ENCODE results near the gene CDH15.

Gene CDH15

DNA sequence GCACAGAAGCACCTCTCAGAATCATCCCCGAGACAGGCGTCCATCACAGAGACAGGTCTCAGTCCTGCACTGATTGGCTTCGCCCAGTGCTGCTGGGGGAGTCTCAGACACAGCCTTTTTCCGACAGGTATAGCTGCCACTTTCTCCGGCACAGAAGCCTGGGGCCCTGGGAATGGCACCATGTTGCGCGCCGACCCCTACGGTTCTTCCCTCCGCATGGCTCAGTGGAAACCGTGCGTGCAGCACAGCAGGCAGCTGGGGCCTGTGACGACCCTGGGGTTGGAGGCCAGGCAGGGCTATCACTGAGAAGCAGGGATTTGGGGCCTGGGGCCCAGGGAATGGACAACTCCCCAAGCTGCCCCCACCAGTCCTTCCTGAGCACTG lies 29.7 kb upstream of the CDH15 start:
- DNase-seq, result no peak

DNA sequence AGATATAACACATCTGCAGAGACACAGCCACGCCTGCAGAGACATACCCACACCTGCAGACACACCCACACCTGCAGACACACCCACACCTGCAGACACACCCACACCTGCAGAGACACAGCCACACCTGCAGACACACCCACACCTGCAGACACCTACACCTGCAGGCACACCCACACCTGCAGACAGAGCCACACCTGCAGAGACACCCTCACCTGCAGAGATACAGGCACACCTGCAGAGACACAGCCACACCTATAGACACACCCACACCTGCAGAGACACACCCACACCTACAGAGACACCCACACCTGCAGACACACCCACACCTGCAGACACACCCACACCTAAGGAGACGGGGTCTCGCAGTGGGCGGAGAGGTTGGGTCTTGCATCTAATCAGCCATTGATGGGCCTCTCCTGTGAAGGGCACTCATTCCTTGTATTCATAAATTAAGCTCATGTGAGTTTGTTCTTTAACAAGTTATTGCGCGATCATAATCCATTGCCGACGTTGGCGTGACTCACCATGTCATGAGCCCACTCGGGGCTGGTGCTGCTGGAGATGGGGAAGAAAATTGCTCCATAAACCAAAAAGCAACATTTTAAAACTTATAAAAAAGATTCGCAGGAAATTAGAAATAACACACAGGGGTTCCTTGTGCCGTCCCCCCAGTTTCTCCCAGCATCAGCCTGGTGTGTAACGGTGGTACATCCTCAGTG lies 28.9 kb upstream of the CDH15 start:
- no peak for DNase-seq

DNA sequence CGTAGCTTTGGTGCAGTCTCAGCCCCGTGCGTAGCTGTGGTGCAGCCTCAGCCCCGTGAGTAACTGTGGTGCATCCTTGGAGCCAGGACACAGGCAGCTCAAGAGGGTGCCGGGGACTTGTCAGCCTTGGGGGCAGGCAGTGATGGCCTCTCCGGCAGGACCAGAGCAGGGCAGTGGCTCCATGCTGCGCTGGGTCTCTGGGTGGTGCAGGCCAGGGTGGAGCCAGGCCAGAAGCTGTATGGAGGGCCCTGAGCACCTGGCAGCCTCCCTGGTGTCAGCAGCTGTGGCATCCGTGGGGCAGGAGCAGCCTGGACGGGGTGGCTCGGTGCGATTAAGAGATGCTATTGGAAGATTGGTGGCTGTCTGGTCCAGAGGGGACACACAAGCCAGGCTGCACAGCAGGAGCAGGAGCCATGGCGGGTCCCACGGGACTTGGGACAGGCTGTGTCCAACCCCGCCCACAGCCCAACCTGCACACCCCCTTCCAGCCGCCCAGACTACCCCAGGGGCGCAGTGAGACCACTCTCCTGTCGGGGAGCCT lies 28.3 kb upstream of the CDH15 start:
- DNase-seq, result no peak

DNA sequence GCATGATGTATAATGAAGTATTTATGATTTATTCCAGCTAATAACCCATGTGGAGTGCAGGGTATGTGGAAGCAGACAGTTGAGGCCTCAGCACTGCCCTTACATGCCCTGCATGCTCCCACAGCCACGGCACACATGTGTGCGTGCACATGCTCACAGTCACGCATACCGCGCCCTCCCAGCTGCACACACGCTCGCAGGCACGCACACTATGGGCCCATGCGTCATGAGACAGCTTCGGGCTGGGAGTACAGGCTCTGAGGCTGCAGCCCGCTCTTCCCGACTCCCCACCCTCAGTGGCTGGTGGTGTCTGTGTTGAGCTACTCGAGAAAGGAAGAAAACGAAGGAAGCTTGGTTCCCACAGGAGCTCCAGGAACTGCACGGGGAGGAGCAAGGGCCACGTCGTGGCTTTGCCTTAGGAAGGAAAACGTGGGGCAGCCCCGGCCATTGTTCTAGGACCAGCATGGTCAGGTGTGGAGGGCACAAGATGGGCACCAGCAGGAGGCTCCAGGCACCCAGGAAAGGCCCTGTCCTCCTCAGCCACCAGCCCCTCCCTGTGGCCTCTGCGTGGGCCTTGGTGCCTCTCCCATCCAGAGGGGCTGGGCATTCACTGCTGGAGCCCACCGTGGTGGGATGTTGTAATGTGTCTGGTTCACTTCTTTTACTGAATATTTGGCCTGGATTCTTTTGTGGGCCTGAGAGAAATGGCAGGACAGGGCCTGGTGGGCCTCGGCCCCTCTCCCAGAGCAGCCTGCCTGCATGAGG lies 27.5 kb upstream of the CDH15 start:
- DNase-seq, result no peak

DNA sequence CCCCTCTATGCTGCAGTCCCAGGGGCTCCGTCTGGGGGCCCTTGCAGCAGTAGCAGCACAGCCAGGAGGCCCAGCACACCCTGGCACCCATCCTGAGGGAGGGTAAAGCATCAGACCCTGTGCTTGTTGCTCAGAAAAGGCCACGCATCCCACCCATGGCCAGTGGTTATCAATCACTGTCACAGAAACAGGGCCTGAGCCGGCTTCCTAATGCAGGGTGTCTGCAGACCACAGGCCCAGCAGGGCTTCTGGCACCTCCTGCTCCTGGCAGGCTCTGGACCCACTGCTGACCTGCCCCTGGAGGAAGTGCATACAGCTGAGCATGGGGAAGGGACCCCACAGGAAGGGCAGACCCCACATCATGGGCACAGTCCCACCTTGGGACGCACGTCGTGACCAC lies 26.9 kb upstream of the CDH15 start:
- DNase-seq, result no peak

DNA sequence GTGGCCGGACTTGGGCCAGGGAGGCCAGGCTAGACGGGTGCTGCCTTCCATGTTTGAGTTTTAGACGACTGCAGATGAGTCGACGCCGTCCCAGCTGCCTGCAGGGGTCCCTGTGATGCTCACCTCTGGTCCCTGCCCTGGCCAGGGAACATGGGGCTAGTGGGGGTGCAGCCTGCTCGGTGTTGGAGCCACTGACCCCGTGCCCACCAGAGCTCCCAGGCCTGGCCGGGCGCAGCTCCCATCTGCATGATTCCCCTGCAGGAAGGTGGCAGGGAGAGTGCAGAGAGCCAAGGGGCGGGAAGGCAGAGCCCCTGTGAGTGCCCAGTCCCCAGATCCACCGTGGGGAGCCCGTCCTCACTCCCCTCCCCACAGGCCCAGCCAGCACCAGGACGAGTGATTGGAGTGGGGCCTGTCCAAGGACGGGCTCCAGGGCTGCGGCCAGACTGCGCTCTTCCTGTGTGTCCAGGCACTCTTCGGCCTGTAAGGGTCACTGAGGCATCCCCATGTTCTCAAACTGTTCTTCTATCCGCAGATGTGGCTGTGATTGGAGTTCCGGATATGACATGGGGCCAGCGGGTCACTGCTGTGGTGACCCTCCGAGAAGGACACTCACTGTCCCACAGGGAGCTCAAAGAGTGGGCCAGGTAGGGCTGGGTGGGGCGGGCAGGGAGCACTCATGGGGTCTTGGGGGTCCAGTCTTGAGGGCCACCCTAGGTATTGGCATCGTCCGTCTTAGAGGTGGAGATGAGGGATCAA lies 26.0 kb upstream of the CDH15 start:
- DNase-seq, result no peak

DNA sequence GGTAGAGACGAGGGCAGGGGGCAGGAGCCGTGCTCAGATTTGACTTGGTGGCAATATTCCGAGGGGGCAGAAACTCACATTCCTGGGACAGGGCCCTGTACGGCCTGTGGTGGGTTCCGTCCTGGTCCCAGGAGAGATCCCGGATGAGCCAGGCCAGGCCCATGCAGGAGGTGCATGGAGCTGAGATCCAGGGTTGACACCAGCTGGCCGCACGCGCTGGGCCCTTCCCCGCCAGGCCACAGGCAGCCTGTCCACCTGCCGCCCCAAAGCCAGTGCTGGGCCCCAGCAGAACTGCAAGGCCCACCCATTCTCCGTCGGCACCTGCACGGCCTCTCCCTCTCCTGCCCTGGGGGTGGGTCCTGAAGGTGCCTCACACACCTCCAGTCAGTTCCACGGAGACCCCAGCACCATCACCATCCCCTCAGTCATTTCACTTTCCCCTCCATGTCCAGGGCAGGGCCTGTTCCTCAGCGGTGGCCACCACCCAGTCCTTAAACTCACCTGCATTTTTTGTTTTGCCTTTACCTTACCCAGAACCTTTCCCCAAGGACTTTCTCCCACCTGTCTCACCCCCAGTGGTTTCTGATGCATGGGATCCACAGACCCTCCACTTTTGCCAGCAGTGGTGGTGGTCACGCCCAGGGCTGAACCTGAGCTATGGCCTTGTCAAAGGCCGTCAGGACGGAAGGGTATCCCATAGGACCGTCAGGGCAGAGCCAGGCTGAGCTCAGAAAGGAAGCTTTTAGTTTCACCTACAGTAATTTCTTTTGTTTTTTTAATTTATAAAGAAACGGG lies 25.1 kb upstream of the CDH15 start:
- DNase-seq, result no peak

DNA sequence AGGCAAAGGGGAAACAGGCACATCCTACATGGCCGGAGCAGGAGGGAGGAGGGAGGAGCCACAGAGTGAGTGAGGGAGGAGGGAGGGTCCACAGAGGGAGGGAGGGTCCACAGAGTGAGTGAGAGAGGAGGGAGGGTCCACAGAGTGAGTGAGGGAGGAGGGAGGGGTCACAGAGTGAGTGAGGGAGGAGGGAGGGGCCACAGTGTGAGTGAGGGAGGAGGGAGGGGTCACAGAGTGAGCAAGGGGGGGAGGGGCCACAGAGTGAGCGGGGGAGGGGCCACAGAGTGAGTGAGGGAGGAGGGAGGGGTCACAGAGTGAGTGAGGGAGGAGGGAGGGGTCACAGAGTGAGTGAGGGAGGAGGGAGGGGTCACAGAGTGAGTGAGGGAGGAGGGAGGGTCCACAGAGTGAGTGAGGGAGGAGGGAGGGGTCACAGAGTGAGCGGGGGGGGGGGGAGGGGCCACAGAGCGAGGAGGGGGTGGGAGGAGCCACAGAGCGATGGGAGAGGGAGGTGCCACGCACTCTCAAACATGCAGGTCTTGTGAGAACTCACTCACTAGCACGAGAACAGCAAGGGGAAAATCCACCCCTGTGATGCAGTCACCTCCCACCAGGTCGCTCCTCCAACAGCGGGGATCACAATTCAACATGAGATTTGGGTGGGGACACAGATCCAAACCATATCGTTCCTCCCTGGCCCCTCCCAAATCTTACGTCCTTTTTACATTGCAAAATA lies 24.3 kb upstream of the CDH15 start:
- DNase-seq, result no peak

DNA sequence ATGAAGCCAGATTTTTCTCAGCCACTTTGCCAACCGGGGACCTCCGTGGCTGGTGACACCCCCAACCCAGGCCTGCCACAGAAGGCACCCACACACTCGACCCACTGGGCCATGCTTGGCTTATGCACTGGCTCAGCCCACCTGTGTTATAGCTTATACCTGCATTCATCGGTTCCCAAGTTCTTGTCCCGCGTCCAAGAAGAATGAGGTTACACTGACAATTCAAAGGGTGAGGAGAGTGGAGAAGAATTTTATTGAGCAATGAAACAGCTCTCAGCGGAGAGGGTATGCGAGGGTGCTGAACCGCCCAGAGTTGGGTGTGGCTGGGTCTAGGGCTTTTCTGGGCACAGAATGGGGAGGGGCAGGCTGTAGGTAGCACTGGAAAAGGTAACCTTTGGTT lies 22.2 kb upstream of the CDH15 start:
- DNase-seq, result no peak

DNA sequence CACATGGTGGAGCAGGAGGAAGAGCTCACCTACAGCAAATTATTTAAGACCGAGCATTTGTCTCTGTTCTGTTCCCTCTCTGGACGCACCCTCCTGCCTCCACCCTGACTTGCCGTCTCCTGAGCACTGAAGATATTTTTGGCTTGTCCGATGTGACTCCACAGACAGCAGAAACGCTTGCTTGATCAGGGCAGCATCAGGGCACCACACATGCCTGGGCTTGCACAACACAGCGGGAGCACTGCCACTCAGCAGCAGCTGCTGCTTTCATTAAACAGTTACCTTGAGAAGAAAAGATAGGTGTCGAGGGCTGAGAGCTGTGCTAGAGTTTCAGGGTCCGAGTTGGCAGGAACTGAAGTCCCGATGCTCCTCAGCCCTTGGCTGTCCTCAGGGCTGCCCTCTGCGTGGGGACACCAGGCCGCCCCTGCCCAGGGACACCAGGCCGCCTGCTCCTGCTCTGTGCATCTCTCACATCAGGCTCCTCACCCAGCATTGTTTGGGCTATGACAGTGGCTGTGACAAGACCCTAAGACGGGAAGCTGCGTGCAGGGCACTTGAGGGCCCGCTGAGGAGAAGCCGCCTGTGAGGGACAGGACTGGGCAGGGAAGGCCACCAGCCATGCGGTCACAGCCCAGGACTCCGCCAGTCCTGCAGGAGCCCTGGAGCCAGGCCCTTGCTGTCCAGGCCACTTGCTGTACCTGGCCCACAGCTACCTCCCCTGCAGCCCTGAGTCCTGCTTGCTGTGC lies 21.3 kb upstream of the CDH15 start:
- DNase-seq, result no peak

DNA sequence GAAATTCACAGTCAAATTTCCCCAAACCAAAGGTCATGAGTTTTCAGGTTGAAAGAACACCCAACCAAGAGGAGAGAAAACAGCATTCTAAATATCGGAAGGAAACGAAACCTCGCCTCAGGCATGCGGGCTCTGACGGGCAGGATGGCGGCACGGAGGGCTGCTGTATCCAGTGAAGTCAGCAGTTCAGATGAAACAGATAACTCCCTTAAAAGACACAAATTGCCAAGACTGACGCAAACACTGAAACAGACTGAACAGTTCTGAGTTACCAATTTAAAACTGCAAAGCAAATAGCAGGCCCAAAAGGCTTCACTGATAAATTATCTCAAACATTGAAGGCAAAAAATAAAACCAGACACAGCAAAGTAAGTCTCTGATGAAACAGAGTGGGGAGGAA lies 20.6 kb upstream of the CDH15 start:
- no peak for DNase-seq

DNA sequence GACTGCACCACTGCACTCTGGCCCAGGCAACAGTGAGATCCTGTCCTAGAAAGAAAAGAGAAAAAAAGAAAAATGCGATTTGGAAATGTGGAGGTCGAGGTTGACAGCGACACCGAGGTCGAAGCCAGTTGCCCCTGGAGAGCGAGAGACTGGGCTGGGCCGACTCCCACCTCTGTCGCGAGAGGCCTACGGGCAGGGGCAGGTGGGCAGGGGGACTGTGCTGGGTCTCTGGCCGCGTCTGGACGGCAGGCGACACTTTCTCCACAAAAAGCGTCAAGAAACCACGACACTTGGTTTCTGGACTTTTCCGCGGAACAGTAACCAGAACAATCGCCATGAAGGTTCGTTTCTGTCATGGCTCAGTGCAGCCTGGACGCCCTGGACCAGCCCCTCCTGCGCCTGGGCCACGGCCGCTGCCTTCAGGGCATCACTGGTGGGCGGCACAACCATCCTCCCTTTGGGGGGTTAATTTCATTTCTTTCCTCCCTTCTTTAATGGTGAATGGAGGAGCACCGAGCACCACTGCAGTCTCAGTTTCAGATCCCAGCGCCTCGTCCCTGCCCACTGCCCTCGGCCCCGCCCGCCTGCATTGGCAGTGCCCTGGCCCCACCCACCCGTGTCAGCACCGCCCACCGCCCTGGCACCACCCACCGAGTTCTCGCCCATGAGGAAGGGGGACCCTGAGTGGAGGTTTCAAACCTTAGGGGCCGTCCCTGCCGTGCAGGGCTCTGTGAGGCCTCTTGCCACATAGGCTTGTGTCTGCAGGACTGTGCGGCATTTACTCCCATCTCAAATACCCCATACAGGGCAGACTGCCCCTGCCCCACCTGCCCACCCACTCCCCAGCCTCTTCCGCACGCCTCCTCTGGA lies 18.5 kb upstream of the CDH15 start:
- DNase-seq, result no peak

DNA sequence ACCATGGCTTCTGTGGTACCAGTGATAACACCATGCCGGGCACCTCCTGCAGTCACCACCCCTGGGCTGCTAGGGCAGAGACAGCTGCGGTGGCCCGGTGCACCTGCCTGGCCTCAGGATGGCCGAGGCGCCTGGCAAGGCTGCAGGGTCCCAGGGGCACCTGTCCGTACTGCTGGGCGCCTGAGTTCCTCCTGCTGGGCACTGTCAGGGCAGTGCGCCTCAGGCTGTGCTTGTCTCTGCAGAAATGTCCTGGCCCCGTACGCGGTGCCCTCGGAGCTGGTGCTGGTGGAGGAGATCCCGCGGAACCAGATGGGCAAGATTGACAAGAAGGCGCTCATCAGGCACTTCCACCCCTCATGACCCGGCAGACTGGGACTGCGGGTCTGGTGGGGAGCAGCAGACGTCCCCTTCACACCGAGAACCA lies 17.7 kb upstream of the CDH15 start:
- no peak for DNase-seq

DNA sequence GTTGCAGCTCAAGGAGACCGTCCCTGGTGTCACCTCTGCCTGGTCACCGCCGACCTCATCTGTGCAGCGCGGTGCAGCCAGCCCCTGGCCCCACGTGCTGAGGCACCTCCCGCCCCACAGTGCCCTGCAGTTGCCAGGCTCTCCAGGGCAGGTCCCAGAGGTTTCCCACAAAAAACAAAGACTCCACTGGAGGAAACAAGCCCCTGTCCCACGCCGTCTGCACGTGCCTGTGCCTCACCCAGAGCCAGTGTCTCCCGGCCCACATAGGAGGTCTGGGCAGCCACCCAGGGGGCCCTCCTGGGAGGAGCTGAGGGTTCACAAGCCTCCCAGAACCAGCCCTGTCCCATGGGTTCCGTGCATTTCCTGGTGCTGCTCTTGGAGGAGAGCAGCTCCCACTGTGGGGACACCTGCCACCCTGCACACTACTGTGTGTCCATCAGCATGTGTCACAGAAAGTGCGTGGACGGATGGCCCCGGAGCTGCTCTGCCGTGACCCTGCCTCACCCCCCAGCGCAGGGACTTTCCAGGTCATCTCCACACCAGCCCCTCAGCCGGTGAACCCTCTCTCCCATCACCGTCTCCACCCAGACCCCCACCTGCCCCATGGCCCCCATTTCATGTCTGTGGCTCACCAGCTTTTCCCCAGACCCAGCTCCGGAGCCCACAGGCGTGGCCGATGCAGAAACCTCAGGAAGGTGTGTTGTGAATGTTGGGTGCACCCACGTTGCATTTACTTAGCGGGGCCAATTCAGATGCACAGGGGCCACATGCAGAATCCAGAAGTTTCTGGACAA lies 17.0 kb upstream of the CDH15 start:
- no peak for DNase-seq

DNA sequence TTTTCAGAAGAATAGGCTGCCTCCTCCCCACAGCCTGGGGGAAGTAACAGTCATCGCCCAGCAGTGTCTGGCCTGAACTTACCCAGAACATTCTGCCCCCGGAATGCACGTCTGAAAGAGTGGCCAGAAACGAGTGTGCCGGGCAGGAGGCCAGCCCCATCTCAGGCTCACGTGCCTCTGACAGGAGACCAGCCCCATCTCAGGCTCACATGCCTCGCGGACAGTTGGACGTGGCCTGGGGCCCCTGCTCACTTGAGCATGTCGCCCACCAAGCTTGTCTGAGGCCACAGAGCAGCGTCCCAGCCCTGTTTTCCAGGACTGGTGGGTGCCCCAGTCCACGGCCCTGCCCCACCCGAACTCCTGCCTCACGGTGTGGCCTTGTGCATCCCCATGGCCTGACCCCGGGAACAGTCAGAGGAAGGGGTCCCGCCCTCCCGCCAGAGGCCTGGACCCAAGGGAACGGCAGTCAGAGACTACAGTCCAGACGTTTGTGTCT lies 16.3 kb upstream of the CDH15 start:
- no peak for DNase-seq

DNA sequence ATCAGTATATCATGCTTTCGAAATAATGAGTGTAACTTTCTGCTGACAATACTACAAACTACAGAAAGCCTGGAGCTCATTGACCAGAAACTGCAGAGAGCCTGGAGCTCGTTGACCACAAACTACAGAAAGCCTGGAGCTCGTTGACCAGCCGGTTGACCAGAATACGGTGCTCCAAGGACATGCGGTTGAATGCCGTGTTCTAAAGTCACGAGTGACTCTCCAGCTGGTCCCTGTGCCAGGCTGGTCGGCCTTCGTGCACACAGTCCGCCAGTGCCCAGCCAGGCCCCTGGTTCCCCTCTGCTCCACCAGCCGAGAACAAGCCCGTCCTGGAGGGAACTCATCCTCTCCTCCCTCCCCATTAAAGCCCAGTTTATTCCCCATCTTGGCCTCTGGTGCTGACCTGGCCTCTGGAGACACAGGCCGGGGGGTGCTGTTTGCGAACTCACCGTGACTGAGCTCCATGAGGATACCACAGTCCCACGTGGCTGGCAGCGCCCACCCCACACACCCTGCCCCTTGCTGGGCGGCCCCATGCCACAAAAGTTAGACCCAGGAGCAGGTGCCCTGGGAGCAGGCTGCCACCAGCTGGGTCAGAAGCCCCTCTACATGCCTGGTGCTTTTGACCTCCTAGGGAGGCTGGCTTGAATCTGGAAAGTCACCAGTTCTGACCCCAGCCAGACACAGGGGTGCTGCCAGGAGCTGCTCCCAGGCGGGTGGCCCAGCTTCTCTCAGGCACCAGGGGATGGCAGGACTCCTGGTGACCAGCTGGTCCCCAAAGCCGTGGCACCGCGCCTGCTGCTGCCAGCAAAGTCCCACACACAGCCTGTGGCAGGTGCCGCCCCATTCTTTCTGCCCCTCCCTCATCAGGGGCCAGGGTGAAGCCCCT lies 15.5 kb upstream of the CDH15 start:
- DNase-seq, result no peak

DNA sequence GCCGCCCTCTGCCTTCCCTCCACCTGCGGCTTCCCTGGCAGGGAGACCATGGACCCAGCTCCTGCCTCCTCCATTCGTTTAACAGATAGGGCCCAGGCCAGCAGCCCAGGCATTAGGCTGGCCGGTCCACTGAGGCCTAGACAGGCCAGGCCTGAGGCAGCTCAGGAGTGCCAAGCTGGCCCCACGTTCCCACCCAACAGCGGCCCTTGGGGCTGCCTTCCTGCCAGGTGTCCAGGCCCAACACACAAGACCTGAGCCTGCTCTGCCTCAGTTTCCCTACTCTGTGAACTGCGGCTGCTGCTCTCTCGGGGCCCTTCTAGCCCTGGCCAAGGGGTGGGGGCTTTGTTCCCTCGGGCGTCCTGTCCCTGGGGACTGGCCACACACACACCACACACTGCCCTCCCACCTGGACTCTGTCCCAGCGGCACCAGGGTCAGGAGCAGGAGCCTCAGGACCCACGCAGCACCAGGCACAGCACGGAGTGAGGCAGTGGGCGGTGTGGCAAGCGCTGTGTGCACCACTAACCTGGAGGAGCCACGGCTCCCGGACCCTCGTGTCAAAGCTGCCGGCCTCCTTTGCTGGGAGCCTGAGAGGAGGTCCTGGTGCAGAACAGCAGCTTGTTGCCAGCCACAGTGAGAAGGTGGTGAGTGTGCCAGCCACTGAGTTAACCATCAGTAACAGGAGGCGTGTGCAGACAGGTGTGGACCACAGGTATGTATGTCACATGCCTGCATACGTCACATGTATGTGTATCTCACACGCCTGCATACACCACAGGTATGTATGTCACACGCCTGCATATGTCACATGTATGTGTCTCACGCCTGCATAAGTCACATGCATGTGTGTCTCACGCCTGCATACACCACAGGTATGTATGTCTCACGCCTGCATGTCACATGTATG lies 14.6 kb upstream of the CDH15 start:
- DNase-seq, result no peak
